ENCODE data around the gene CEP192.

The CEP192 gene

GRCh38 chr18:13145636-13146190, 154.6 kb downstream of the CEP192 start:
- no peak for DNase-seq

GRCh38 chr18:13147130-13147529, 156.0 kb downstream of the CEP192 start:
- no peak for DNase-seq

- no peak for DNase-seq
Measured at GRCh38 chr18:13151656-13152055, 160.5 kb downstream of the CEP192 start.

- no peak for DNase-seq
Measured at GRCh38 chr18:13158428-13158827, 167.3 kb downstream of the CEP192 start.

GRCh38 chr18:13159579-13159978, 168.4 kb downstream of the CEP192 start:
- DNase-seq: peak; percentile 71

GRCh38 chr18:13161276-13161899, 170.2 kb downstream of the CEP192 start:
- no peak for DNase-seq

- no peak for DNase-seq
Measured at GRCh38 chr18:13163167-13163927, 172.2 kb downstream of the CEP192 start.

- no peak for DNase-seq
Measured at GRCh38 chr18:13164406-13164805, 173.2 kb downstream of the CEP192 start.

GRCh38 chr18:13165636-13166423, 174.7 kb downstream of the CEP192 start:
- DNase-seq: no peak

GRCh38 chr18:13173578-13174145, 182.5 kb downstream of the CEP192 start:
- DNase-seq: no peak

All from fibroblast of upper back skin (primary cell).